Stimulated activated CD8-positive, alpha-beta memory T cell treated with anti-CD3 and anti-CD28 coated beads, Interleukin-4, amount 100 ng/mL, for 48 hours (primary cell): ENCODE measurements around the gene MRPL9.

Experiments used
- DNase-seq: peaks from one replicate; pipeline ENCODE4 v3.0.0-alpha.2; 2020

Gene MRPL9

DNA sequence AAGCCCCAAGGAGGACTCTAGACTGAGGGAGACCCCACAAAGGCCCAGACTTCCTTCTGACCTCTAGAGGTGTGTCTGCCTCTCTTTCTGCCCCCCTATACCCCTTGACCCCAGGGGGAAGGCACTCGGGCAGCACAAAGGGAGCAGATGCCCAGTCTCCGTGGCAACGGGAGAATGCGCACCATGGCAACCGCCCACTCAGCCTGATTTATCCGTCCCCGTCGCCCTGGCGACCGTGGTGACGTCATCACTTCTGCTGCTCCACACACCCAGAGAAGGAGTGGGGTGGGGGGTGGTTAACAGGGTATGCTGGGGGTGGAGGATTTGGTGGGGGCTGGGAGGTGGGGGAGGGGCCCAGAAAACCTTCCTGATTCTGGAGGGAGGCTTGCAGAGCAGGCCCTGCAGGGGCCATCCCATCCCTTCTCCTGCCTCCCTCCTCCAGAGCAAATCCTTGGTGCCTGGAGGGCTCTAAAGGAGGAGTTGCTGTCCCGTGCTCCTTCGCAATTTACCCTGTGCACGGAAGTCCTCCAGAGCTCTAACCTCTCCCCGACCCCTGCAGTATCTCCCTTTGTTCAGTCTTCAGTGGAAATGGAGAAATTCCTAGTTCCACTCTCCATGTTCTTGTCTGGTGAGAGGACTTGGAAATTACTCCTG lies 53.0 kb downstream of the MRPL9 start:
- peak; percentile 68 for DNase-seq
